HL-60/S4 (cell line): Measurements from ENCODE around the gene NDUFS7.

Source experiments
- in situ Hi-C: fragments of 300-500 bp; cut with MboI; formaldehyde crosslinking; loops from 2 replicates; pipeline ENCODE4 v1.14.3; 2022; ENCODE audit warnings: low sequenced_read_pairs

Gene NDUFS7

DNA sequence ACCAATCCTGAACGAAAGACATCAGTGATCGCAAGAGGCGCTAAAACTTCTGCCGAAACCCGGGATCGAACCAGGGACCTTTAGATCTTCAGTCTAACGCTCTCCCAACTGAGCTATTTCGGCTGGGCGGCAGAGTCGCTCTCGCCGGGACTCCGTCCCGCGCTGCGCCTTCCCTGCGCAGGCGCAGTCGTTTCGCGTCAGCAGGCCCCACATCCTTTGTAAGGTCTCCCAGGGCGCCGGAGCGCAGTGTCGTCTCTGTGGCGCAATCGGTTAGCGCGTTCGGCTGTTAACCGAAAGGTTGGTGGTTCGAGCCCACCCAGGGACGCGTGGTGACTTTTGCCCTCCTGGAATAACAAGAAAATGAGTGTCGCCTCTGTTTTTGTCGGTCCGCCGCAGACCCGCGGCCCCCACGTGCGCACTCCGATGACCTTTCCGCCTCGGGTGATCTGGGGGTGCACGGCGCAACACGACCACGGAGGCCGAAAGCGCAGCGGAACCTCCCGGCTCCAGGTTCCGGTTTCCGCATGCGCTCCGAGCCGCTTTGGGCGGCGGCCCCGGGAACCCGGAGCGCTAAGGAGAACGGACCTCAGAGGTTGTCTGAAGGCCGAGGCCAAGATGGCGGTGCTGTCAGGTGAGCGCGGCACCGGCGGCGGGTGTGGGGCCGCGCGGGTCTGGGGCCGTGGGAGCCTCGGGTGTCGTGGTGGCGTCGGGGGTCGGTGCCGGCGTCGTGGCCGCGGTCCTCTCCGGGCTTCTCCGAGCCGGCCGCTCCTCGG, at the start of gene NDUFS7:
TSS of gene NDUFS7 (plus strand) at position 596 of the 773 bp plus-strand sequence. CDS start at position 616, 20 bp downstream.
- in situ Hi-C loops, result no loop called here

- in situ Hi-C loops, result no loop called here
Measured at GRCh38 chr19:1336079-1336684, 47.5 kb upstream of the NDUFS7 start.

DNA sequence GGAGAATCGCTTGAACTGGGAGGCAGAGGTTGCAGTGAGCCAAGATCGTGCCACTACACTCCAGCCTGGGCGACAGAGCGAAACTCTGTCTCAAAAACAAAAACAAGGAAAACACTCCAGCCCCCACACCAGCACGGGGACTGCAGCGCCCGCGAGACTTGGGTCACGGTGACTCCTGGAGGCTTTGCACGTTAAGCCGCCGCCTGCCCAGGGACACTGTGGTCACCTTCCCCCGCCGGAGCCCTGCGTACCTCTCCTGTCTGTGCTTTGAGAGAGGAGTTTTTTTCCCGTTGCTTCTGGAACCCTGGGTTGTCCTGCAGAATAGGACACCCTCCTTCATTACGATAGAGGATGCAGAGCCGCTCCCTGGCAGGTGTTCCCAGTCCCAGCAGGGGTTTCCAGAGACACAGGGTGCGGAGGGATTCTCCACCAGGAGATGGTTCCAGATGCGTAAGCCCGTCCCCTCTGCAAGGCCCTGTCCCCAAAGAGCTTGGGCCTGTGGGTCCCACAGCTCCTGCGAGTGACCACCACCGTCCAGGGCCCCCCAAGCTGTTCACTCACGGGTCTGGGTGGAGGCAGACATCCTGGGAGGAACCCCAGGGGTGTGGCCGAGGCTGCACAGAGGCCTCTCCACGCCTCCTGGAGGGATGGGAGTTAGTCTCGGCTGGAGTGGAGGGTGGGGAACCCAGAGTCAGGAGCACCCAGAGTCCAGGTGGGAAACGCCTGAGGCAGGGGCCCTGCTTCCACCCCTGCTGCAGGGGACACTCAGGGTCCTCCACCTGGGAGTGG, 42.8 kb upstream of the NDUFS7 start:
- in situ Hi-C loops, result no loop called here

GRCh38 chr19:1343041-1343440, 40.7 kb upstream of the NDUFS7 start:
- in situ Hi-C loops, result no loop called here

DNA sequence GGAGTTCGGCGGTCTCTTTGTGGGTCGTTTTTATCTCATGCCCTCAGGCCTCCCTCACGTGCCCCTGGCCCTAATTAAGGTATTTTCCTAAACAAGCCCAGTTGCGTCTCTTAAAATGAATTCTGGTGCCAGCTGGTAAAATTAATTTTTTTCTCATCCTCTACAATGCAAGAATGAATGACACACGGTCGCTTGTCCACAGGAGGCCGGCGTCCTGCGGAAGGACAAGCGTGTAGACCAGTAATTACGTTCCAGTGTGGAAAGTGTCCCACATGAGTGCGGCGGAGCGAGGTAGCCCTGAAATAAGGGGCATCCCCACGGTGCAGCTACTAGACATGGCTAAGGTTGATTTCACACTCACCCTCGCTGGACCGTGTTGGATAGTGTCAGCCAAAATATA, 34.5 kb upstream of the NDUFS7 start:
- in situ Hi-C loops, result no loop called here

DNA sequence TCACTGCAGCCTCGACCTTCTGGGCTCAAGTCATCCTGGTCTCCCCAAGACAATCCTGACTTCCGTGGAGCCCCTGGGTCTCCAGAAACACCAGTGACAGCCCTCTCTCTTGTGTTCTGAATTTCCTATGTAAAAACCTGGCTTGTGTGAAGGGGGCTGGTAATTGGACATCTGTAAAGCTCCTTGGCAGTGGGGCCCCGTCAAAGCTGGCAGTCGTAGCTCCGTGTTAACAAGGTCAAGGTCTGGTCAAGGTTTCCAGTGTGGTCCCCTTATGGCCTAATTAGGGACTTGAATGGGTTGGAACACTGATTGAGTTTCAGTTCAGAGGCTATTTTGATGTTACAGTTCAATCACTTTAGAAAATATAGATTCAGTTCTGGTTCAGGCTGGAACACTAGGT, 32.8 kb upstream of the NDUFS7 start:
- in situ Hi-C loops, result no loop called here

DNA sequence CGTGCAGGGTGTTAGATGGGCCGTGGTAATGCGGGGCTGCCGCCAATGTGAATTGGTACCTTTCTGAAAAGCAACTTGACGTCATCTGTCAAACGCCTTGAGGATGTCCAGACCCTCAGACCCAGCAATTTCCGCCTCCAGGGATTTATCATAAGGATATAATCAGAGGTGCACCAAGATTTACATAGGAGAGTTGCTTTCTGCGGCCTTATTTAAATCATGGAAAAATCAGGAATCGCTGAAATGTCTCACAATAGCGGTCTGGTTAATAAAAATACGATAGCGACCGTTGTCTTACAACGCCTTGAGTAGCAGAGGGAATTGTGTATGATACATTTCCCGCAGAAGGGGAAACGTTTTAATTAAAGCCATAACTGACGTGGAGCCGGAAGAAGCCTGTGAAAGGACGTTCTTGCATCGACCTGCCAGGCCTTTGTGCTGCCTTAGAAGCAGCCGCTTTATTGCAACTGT, 32.3 kb upstream of the NDUFS7 start:
- in situ Hi-C loops, result no loop called here

- in situ Hi-C loops, result no loop called here
Measured at GRCh38 chr19:1353144-1353543, 30.6 kb upstream of the NDUFS7 start.

- in situ Hi-C loops, result no loop called here
Measured at GRCh38 chr19:1354970-1355567, 28.6 kb upstream of the NDUFS7 start.

DNA sequence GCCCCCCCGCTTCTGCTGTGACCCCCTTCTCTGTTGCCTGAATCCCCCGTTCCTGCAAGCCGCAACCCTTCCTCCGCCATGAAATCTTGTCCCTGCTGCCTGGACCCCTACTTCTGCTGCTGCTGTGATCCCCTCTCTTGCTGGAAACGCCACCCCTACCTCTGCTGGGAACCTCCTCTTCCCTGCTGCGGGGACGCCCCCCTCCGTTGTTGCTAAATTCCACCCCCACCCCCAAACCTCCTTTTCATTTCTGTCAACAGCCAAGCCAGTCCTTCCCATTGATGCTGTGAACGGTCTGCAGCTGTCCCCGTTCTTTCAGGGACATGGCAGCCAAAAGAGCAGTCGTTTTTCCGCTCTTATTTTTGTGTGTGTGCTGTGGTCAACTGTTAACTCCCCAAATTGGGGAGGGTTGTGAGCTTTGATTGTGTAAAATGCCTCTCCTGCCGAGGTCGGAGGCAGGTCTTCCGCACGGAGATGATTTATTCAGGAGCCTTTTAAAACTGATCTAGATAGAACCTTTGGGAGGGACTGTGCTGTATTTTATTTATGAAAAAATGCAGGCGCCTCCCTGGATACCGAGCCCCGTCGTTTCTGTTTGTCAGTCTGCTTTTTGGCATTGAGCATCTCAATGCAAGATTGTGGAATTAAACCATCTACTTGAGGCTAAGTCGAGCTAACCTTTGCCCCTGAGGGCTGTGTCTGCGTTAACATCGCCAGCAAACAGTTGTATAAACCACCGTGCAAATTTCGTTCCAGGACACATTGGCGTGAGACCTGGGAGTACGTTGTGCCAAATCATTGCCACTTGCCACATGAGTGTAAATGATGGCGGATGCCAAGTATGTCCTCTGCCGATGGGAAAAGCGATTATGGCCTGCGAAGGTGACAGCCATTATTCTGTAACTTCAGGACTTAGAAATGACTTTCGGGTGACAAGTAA, 27.9 kb upstream of the NDUFS7 start:
- in situ Hi-C loops, result no loop called here

- in situ Hi-C loops, result no loop called here
Measured at GRCh38 chr19:1356508-1356865, 27.2 kb upstream of the NDUFS7 start.

- in situ Hi-C loops, result no loop called here
Measured at GRCh38 chr19:1357531-1358109, 26.1 kb upstream of the NDUFS7 start.

GRCh38 chr19:1360126-1360817, 23.4 kb upstream of the NDUFS7 start:
- in situ Hi-C loops, result no loop called here

DNA sequence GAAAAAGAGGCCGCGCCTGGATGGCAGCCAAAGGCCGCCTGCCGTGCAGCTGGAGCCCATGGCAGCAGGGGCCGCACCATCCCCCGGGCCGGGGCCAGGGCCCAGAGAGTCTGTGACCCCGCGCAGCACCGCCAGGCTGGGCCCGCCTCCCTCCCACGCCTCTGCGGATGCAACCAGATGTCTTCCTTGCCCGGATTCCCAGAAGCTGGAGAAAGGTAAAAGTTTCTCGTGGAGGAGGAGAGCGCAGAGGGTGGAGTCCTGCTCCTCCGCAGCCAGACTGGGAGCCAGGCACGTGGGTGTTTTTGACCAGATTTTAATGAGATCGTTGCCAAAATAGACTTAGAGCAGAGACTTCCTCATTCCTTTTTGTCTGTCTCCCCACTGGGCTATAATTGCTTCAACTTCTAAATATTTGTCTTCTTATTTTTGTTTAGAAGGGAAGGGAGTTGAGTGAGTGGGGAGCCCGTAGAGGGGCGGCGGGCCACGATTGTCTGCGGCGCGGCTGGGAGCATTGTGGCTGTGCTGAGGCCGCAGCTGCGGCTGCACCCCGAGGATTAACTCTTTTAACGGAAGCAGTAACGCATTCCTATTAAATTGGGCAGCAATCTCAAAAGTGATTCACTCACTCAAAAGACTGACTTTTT, 22.8 kb upstream of the NDUFS7 start:
- in situ Hi-C loops, result no loop called here

DNA sequence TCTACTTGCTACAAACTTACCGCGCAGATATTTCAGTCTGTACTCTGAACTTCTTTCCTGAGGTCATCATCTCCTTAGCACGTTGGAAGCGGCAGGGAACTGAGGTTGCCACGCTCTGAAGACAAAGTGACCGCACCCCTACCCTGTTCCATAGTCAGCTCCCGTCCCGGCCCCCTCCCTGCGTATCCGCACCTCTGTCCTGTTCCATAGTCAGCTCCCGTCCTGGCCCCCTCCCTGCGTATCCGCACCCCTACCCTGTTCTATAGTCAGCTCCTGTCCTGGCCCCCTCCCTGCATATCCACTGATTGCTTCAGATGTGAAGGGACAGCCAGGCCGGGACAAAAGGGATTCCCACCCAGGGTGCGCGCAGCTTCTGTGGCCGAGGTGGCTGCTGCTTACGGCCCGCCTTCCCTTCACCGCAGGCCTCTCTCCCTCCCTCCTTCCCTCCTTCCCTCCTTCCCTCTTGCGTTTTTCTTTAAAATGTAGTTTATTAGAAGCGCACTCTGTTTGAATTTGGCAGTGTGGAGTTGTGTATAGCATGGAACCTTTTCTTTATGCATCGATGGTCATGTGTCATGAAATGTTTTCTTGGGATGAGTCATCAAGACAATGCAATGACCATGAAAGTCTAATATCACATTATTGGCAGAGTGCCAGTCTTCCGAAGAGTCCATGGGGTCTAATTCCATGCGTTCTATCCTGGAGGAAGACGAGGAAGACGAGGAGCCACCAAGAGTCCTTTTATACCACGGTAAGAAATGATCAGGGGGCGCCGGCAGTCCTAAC, 21.9 kb upstream of the NDUFS7 start:
- in situ Hi-C loops, result no loop called here

GRCh38 chr19:1362387-1363257, 21.1 kb upstream of the NDUFS7 start:
- in situ Hi-C loops, result no loop called here

- in situ Hi-C loops, result no loop called here
Measured at GRCh38 chr19:1363599-1363998, 20.1 kb upstream of the NDUFS7 start.
